Hematopoietic multipotent progenitor cell treated with erythropoietin and hydrocortisone succinate and interleukin-3 and kit ligand, for 6 days (in vitro differentiated cells): ENCODE data around the gene ZBTB2.
"Not testable (repeated sequence)": the region's sequence is repeated elsewhere in the genome, so short reads cannot be mapped to it uniquely, and the experiment has no call there.

Experiments
- DNase-seq: peaks from one replicate; pipeline ENCODE4 v3.0.0-alpha.2; 2015

ZBTB2 gene

GRCh38 chr6:151325075-151326050, 66.0 kb downstream of the ZBTB2 start:
- peak; percentile 36 for DNase-seq

- DNase-seq = no peak
These were observed 66.9 kb downstream of the ZBTB2 start for GRCh38 chr6:151324488-151324825.

DNA sequence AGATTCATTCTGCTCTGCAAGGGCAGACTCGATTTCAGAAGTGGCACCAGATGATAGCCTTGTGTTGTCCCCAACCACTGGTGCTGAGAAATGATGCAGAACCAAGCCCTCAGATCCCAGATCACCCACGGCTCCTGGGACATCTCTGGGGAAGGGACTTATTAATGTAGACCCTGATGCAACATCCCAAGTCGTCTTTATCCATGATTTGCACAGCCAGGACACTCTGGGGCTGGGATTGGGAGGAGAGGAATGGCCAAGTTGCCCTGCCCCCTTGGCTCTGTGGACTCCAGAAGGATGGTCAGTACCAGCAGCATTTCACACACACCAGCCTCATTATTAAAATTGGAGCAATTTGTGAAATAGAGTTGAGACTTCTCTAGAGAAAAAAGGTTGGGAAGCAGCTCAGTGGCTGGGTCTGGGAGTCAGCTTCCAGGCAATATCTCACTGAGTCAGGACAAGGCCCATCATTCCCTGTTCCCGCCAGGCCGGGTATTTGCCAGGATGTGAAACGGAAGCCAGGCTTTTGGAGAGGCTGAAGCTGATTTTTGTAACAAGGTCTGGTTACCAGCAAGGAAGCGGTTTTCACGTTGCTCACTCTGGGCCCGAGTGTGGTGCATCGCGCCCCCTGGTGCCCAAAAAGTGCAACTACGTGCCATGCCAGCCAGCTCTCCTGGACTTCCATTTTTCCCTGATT, 67.4 kb downstream of the ZBTB2 start:
- peak; percentile 78 for DNase-seq

DNA sequence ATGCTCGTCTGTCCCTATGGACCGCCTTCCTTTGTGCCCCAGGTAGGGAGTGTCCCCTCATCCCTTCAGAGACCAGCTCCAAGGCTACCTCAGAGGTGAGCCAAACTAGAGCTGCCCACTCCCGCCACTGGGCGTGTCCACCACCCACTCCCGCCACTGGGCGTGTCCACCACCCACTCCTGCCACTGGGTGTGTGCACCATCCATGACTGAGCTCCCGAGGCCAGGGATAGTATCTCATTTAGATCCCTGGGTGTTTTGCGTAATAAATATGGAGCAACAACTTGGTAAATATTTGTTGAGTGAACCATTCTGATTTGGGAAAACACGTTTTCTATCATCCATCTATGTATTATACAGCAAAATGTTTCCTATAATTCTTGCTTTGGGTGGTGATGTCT, 68.8 kb downstream of the ZBTB2 start:
- no peak for DNase-seq

DNA sequence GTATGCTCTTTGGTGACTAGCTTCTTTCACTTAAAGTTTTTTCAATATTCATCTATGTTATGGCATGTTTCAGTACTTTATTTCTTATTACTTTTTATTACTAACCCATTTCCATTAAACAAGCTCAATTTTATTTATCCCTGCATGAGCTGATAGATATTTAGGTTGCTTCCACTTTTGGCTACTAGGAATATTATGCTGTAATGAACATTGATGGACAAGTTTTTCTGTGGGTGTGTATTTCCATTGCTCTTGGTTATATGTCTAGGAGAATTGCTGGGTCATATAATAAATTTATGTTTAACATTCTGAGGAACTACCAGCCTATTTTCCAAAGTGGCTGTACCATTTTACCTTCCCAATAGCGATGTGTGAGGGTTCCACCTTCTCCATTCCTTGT, 69.9 kb downstream of the ZBTB2 start:
- no peak for DNase-seq

GRCh38 chr6:151320140-151320539, 71.2 kb downstream of the ZBTB2 start:
- no peak for DNase-seq

DNA sequence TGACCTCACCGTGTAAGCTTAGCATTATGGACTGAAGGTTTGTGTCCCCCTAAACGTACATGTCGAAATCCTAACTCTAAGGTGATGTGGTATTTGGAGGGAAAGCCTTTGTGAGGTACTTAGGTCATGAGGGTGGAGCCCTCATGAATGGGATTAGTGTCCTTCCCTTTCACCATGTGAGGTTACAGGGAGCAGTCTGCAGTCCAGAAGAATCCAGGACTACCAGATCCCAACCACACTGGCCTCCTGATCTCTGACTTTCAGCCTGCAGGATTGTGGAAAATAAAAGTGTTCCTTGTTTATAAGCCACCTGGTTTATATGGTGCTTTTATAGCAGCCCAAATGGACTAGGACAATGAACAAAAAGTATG, 73.4 kb downstream of the ZBTB2 start:
- no peak for DNase-seq

DNA sequence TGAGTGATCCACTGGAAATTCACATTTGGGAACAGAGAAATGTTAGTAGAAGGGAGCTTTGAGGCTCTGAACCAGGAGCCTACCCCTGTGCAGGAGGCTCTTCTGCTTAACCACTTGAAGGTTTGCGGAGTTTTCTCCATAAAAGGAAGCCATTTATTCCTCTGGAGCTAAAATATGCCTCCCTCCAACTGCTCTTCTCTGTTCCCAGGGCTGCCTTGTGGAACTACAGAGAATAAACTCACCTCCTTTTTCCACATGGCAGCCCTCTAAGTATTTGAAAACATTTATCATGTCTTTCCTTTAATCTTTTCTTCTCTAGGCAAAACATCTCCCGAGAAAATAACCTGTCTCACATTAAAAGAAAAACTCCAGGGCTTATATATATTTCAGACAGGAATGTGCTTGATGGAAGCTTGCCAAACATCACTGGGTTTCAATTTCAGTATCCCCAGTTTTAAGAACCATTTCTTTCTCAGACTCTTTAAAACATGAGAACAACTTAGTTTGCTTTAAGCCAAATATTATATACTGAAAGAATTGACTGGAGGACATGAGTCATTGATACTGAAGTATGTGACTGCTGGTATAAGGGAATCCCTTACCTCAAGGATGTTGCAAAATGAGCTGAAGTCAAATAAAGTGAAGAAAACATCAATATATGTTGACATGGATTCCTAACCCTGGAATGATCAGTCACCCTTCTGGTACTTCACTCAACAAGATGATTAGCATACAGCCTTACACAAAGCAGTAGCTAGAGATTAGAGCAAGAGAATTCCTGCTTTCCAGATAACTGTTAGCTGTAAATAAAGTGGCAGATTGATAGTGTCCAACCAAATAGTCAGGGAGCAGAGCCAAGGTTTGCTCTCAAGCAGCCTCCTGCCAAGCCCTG, 74.0 kb downstream of the ZBTB2 start:
- DNase-seq = no peak

DNA sequence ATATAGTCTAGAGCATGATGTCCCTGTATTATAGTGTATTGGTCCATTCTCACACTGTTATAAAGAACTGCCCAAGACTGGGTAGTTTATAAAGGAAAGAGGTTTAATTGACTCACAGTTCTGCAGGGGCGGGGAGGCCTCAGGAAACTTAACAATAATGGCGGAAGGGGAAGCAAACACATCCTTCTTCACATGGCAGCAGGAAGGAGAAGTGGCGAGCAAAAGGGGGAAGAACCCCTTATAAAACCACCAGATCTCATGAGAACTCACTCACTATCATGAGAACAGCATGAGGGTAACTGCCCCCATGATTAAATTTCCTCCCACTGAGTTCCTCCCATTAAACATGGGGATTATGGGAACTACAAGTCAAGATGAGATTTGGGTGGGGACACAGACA, 75.7 kb downstream of the ZBTB2 start:
- not testable (repeated sequence) for DNase-seq
